Suppressor macrophage (primary cell): ENCODE measurements around the gene LYRM4.

Experiments used
- DNase-seq, 4 experiments: peaks; one replicate each; pipeline ENCODE4 v3.0.0-alpha.2; 2020 to 2022
- total RNA-seq, 17 experiments: gene quantifications; one replicate each; lab custom pipeline; 2026; ENCODE audit warnings: mixed read lengths in 6 of 17, inconsistent platforms in 3 of 17; lab: John Stamatoyannopoulos, UW

The LYRM4 gene
- total RNA-seq = 10.1 to 28.1 (median 17.6) reads per million in 17 experiments

GRCh38 chr6:5260661-5261544 lies at the start of gene LYRM4, which contains the start of gene FARS2:
TSS of gene LYRM4 (minus strand) at chr6:5260950. CDS start at chr6:5260733, 217 bp downstream.
TSS of gene FARS2 (plus strand) at chr6:5261513.
- DNase-seq = peak; percentile 92 to 97 (median 94)

GRCh38 chr6:5308066-5308465 lies 47.3 kb upstream of the LYRM4 start:
- DNase-seq = no peak

GRCh38 chr6:5307058-5307457 lies 46.3 kb upstream of the LYRM4 start:
- no peak for DNase-seq

GRCh38 chr6:5305968-5306626 lies 45.3 kb upstream of the LYRM4 start:
- DNase-seq = no peak

- no peak for DNase-seq
Measured at GRCh38 chr6:5303682-5304081, 42.9 kb upstream of the LYRM4 start.

- DNase-seq = peak in 3 of 4 experiments; percentile 7 to 42 (median 25)
Measured at GRCh38 chr6:5302995-5303622, 42.4 kb upstream of the LYRM4 start.

- DNase-seq = no peak
Measured at GRCh38 chr6:5302220-5302946, 41.6 kb upstream of the LYRM4 start.

GRCh38 chr6:5300206-5300764 lies 39.5 kb upstream of the LYRM4 start:
- peak in 3 of 4 experiments; percentile 5 to 35 (median 31) for DNase-seq

- no peak for DNase-seq
Measured at GRCh38 chr6:5295623-5296022, 34.9 kb upstream of the LYRM4 start.

- peak; percentile 69 to 83 (median 74) for DNase-seq
Measured at GRCh38 chr6:5294392-5295211, 33.9 kb upstream of the LYRM4 start.

GRCh38 chr6:5293692-5294091 lies 32.9 kb upstream of the LYRM4 start:
- no peak for DNase-seq

GRCh38 chr6:5292154-5292553 lies 31.4 kb upstream of the LYRM4 start:
- DNase-seq = no peak

GRCh38 chr6:5290500-5290899 lies 29.8 kb upstream of the LYRM4 start:
- no peak for DNase-seq

GRCh38 chr6:5290097-5290496 lies 29.3 kb upstream of the LYRM4 start:
- DNase-seq = no peak

GRCh38 chr6:5287966-5288297 lies 27.2 kb upstream of the LYRM4 start:
- DNase-seq = no peak

- peak; percentile 23 to 54 (median 46) for DNase-seq
Measured at GRCh38 chr6:5287205-5287965, 26.6 kb upstream of the LYRM4 start.

- no peak for DNase-seq
Measured at GRCh38 chr6:5286780-5287179, 26.0 kb upstream of the LYRM4 start.

- no peak for DNase-seq
Measured at GRCh38 chr6:5285526-5285925, 24.8 kb upstream of the LYRM4 start.

- no peak for DNase-seq
Measured at GRCh38 chr6:5285081-5285480, 24.3 kb upstream of the LYRM4 start.

- peak in 3 of 4 experiments; percentile 19 to 54 (median 19) for DNase-seq
Measured at GRCh38 chr6:5282191-5282623, 21.5 kb upstream of the LYRM4 start.
